ENCODE data around the gene TMA7. TPM values are rescaled to one million over a fixed set of nuclear protein-coding genes. Genes with fewer than 3 reads are reported as not detected.

TMA7 gene
- total RNA-seq, 1 donor from 2014 or later: 186 TPM

DNA sequence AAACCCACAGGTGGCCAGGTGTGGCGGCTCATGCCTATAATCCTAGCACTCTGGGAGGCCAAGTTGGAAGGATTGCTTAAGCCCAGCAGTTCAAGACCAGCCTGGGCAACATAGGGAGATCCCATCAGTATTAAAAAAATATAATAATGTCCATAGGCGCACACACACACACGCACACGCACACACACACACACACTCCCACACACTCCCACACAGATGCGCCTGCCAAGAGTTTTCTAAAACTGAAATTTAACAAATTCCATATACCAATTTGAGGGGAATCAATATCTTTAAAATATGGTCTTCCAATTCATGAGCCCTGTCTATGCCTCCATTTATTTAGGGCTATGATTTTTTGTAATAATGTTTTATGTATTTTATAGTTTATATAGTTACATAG lies 46.9 kb downstream of the TMA7 start:
- Mint-ChIP-seq H3K9me3 (no peaks in the 10 kb centered on the region), H3K27ac (no peak overlapping the region), H3K4me1 (peaks cover 8% of the 10 kb centered on the region), H3K36me3 (peaks cover 2% of the 10 kb centered on the region), H3K4me3 (no peak overlapping the region), H3K27me3 (ENCODE audit: low read depth) (no peaks in the 10 kb centered on the region)
- DNase-seq (ENCODE audit: low spot score in 2 of 2, unreplicated experiment in 2 of 2): no peak
- no peak for TF ChIP-seq CTCF (IDR thresholded peaks at IDR 0.05; ENCODE audit: unreplicated experiment)

DNA sequence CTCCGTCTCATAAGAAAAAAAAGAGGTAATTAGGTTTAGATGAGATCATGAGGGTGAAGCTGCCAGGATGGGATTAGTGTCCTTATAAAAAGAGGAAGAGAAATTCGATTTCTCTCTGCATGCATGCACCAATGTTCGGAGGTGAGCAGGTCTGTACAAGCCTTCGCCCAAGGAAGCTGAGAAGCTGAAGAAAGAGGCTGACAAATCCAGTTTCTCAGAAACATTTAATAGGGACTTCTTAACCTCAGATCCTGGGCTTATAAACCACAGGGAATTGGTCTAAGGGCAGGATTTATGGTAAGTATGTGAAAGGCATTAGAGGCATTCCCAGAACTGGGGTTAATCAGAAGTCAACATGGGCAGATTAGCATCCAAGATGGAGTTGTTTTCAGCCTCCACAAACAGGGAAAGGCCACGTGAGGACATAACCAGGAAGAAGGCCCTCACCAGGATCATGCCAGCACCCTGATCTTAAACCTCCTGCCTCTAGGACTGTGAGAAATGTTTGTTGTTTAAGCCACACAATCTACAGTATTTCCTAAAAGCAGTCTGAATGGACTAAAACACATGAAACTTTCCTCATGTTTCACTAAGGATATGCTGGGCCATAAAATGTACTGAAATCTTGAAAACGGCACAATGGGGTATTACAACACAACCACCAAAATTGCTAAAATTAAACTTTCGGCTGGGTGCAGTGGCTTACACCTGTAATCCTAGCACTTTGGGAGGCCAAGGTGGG lies 52.6 kb downstream of the TMA7 start:
- no peak for DNase-seq (ENCODE audit: low spot score in 2 of 2, unreplicated experiment in 2 of 2)

GRCh38 chr3:48493203-48493501 lies 53.1 kb downstream of the TMA7 start:
- no peak for TF ChIP-seq CTCF (IDR thresholded peaks at IDR 0.05; ENCODE audit: unreplicated experiment)
- H3K4me3 Mint-ChIP-seq: no peak overlapping the region
- peaks cover 2% of the 10 kb centered on the region for H3K9me3 Mint-ChIP-seq
- peaks cover 16% of the 10 kb centered on the region for H3K4me1 Mint-ChIP-seq
- H3K27ac Mint-ChIP-seq: no peak overlapping the region
- DNase-seq (ENCODE audit: low spot score in 2 of 2, unreplicated experiment in 2 of 2): no peak
- no peaks in the 10 kb centered on the region for H3K27me3 Mint-ChIP-seq (ENCODE audit: low read depth)
- peaks cover 13% of the 10 kb centered on the region for H3K36me3 Mint-ChIP-seq

More for the DNA sequence above, 52.6 kb downstream of the TMA7 start:
- TF ChIP-seq CTCF (IDR thresholded peaks at IDR 0.05; ENCODE audit: unreplicated experiment): no peak
- H3K36me3 Mint-ChIP-seq: peaks cover 11% of the 10 kb centered on the region
- no peaks in the 10 kb centered on the region for H3K9me3 Mint-ChIP-seq
- H3K4me3 Mint-ChIP-seq: no peak overlapping the region
- peak overlapping the region; percentile 86 for H3K27ac Mint-ChIP-seq
- peaks cover 16% of the 10 kb centered on the region for H3K4me1 Mint-ChIP-seq
- no peaks in the 10 kb centered on the region for H3K27me3 Mint-ChIP-seq (ENCODE audit: low read depth)

Other genes starting within 250 kb of the TMA7 start
- gene CAMP, start 216.8 kb upstream of the TMA7 start, total RNA-seq: not detected in 3 replicates
- 18.9 to 24.1 TPM (median 22.3 TPM) in 3 replicates for gene ZNF589, start 199.2 kb upstream of the TMA7 start, total RNA-seq
- gene NME6, start 138.9 kb upstream of the TMA7 start, total RNA-seq: 27.2 to 28.6 TPM (median 27.8 TPM) in 3 replicates
- gene SPINK8, start 106.6 kb upstream of the TMA7 start, total RNA-seq: not detected in 3 replicates
- 0.47 to 0.66 TPM (median 0.51 TPM) in 3 replicates for gene FBXW12, start 68.0 kb upstream of the TMA7 start, total RNA-seq
- gene PLXNB1, start 10.2 kb upstream of the TMA7 start, total RNA-seq: 203 to 214 TPM (median 211 TPM) in 3 replicates
- gene CCDC51, start 138 bp upstream of the TMA7 start, total RNA-seq: 10.7 to 12.3 TPM (median 11.5 TPM) in 3 replicates
- gene ATRIP, start 6.5 kb downstream of the TMA7 start, total RNA-seq: 11.6 to 12.0 TPM (median 11.6 TPM) in 3 replicates
- 154 to 167 TPM (median 156 TPM) in 3 replicates for gene SHISA5, start 63.9 kb downstream of the TMA7 start, total RNA-seq
- gene PFKFB4, start 116.5 kb downstream of the TMA7 start, total RNA-seq: 18.2 to 22.3 TPM (median 19.4 TPM) in 3 replicates
- gene UCN2, start 123.5 kb downstream of the TMA7 start, total RNA-seq: 0.22 to 0.60 TPM (median 0.57 TPM) in 3 replicates
- gene COL7A1, start 155.1 kb downstream of the TMA7 start, total RNA-seq: 14.1 to 19.2 TPM (median 15.0 TPM) in 3 replicates
- gene UQCRC1, start 169.4 kb downstream of the TMA7 start, total RNA-seq: 161 to 171 TPM (median 164 TPM) in 3 replicates
- gene TMEM89, start 181.5 kb downstream of the TMA7 start, total RNA-seq: 0.84 TPM in 1 of 3 replicates, not detected in the others
- gene SLC26A6, start 195.2 kb downstream of the TMA7 start, total RNA-seq: 18.0 to 22.7 TPM (median 21.6 TPM) in 3 replicates
- 5.0 to 5.6 TPM (median 5.2 TPM) in 3 replicates for gene CELSR3, start 222.6 kb downstream of the TMA7 start, total RNA-seq
- gene NCKIPSD, start 245.7 kb downstream of the TMA7 start, total RNA-seq: 30.7 to 33.5 TPM (median 31.9 TPM) in 3 replicates